CD8-positive, alpha-beta memory T cell (primary cell): ENCODE results near the gene NEK11. TPM values are rescaled to one million over a fixed set of nuclear protein-coding genes. Genes with fewer than 3 reads are reported as not detected.
"Not testable (repeated sequence)": the region's sequence is repeated elsewhere in the genome, so short reads cannot be mapped to it uniquely, and the experiment has no call there.

Experiments used
- CTCF ChIA-PET: fragments of 350-600 bp; sonication (Branson Sonifier 250); formaldehyde crosslinking; loops from one replicate; lab custom pipeline; 2021; ENCODE audit warnings: antibody characterized with exemption; lab: Charles Lee
- POLR2A ChIA-PET: fragments of 350-600 bp; sonication (Branson Sonifier 250); formaldehyde crosslinking; loops from one replicate; lab custom pipeline; 2021; ENCODE audit warnings: antibody characterized with exemption; lab: Charles Lee
- DNase-seq, 5 donors: peaks; one replicate each; pipeline versions ENCODE4 v3.0.0 to v3.0.0-alpha.2; 2020 to 2022; ENCODE audit warnings: mixed read lengths in 1 of 5
- H3K27ac ChIP-seq: one replicate; pipeline ENCODE4 v1.7.0; 2013; ENCODE audit warnings: low read depth, mild to moderate bottlenecking, low read length, moderate library complexity
- H3K27me3 ChIP-seq: 2 replicates; pipeline ENCODE4 v1.7.0; 2013; ENCODE audit warnings: low read length, mild to moderate bottlenecking; ENCODE audit not compliant: insufficient read depth, poor library complexity, severe bottlenecking
- H3K36me3 ChIP-seq: 2 replicates; pipeline ENCODE4 v1.7.0; 2013; ENCODE audit warnings: mild to moderate bottlenecking, low read length, moderate library complexity; ENCODE audit not compliant: insufficient read depth
- H3K4me1 ChIP-seq: 2 replicates; pipeline ENCODE4 v1.7.0; 2013; ENCODE audit warnings: mild to moderate bottlenecking, low read length, moderate library complexity; ENCODE audit not compliant: insufficient read depth
- H3K4me3 ChIP-seq: 2 replicates; pipeline ENCODE4 v1.7.0; 2013; ENCODE audit warnings: mild to moderate bottlenecking, low read length
- H3K9me3 ChIP-seq: 2 replicates; pipeline ENCODE4 v1.7.0; 2013; ENCODE audit warnings: mild to moderate bottlenecking, low read length
- H3K27ac Mint-ChIP-seq, 8 donors: one replicate each; pipeline ENCODE4 v1.8.0; 2020 to 2021; ENCODE audit warnings: mixed read lengths in 8 of 8, mild to moderate bottlenecking in 6 of 8, inconsistent platforms in 3 of 8, moderate library complexity in 3 of 8
- H3K27me3 Mint-ChIP-seq, 2 donors: one replicate each; pipeline ENCODE4 v1.8.0; 2020 to 2021; ENCODE audit warnings: mixed read lengths in 2 of 2, mild to moderate bottlenecking in 1 of 2, moderate library complexity in 1 of 2
- H3K36me3 Mint-ChIP-seq, 3 donors: one replicate each; pipeline ENCODE4 v1.8.0; 2020 to 2021; ENCODE audit warnings: mixed read lengths in 3 of 3, inconsistent platforms in 1 of 3, mild to moderate bottlenecking in 1 of 3
- H3K4me1 Mint-ChIP-seq, 3 donors: one replicate each; pipeline ENCODE4 v1.8.0; 2020 to 2021; ENCODE audit warnings: mixed read lengths in 3 of 3, inconsistent platforms in 1 of 3, mild to moderate bottlenecking in 1 of 3
- H3K4me3 Mint-ChIP-seq, 7 donors: one replicate each; pipeline ENCODE4 v1.8.0; 2020 to 2021; ENCODE audit warnings: mixed read lengths in 7 of 7, mild to moderate bottlenecking in 6 of 7, moderate library complexity in 4 of 7, inconsistent platforms in 2 of 7
- H3K9me3 Mint-ChIP-seq, 5 donors: one replicate each; pipeline ENCODE4 v1.8.0; 2020 to 2022; ENCODE audit warnings: mixed read lengths in 5 of 5, mild to moderate bottlenecking in 3 of 5, moderate library complexity in 2 of 5, inconsistent platforms in 1 of 5
- polyA plus RNA-seq: library from polyadenylated mRNA; unstranded; fragments of 300-500 nt; fragmentation: Illumina TruSeq; gene quantifications from one replicate; pipeline ENCODE4 v1.2.3, GENCODE V29; 2021
- total RNA-seq, 2 experiments: library from RNA; stranded (reverse); gene quantifications; one replicate each; pipeline ENCODE4 v1.2.3, GENCODE V29; 2021

The NEK11 gene
- total and polyA plus RNA-seq, 3 experiments from 2014 or later, result 1.4 to 2.8 (median 2.4) TPM

- H3K36me3 ChIP-seq, H3K4me3 ChIP-seq, DNase-seq, H3K27ac ChIP-seq, CTCF ChIA-PET, H3K9me3 ChIP-seq, H3K4me1 ChIP-seq, H3K27ac Mint-ChIP-seq, H3K36me3 Mint-ChIP-seq, POLR2A ChIA-PET: not testable (repeated sequence)
- peaks cover 12% of the 10 kb centered on the region for H3K27me3 ChIP-seq
- Mint-ChIP-seq H3K27me3 (peaks cover 40 to 75% of the 10 kb centered on the region in 2 donors), H3K9me3 (peaks cover 0 to 12% (median 4%) of the 10 kb centered on the region in 5 donors), H3K4me3 (peak overlapping the region in 3 of 7 donors; percentile 33 to 48 (median 34)), H3K4me1 (peaks cover 4 to 13% (median 5%) of the 10 kb centered on the region in 3 donors)
Observed at GRCh38 chr3:131361066-131361463, 334.4 kb downstream of the NEK11 start.

DNA sequence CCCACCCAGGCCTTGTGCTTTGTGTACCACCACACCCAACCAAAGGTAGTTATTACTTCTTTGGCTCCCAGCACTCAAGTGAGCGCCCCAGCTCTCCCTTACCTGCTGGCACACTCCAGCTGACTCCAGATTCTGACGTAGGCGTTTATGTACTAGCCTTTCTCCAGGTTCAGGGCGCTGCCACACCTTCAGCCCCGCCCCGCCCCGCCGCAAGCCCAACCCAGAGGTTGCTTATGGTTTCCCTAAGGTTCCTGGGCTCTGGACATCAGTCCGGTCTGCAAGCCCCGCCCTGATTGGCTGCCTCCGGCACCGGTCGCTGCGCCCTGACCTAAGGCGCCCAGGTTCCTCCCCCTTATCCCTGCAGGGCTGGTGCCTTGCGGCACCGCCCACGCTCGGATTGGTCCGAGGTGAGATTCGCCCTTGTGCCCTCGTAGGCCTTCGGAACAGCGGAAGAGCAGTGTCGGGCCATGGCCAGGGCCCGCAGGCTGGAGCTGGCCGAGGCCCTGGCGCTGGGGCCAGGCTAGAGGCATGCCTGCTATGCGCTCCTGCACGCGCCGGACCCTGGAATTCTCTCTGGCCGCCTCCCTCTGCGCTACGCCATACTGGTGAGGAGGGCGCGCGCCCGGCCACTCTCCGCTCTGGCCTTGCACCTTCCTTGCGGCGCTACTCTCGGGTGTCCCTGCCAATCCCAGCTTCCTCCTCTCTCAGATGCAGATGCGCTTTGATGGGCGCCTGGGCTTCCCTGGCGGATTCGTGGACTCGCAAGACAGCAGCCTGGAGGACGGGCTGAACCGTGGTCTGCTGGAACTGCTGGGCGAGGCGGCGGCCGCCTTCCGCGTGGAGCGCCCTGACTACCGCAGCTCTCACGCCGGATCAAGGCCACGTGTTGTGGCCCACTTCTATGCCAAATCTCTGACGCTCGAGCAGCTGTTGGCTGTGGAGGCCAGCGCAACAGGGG is 335.1 kb downstream of the NEK11 start:
- no peak overlapping the region for H3K4me3 ChIP-seq
- H3K36me3 Mint-ChIP-seq, result peaks cover 0 to 1% (median 0%) of the 10 kb centered on the region in 3 donors
- peaks cover 0 to 12% (median 4%) of the 10 kb centered on the region in 5 donors for H3K9me3 Mint-ChIP-seq
- peaks cover 12% of the 10 kb centered on the region for H3K27me3 ChIP-seq
- peak overlapping the region in 5 of 7 donors; percentile 34 to 71 (median 52) for H3K4me3 Mint-ChIP-seq
- H3K27ac ChIP-seq, result no peak overlapping the region
- no peaks in the 10 kb centered on the region for H3K36me3 ChIP-seq
- no peak for DNase-seq
- peaks cover 40 to 71% of the 10 kb centered on the region in 2 donors for H3K27me3 Mint-ChIP-seq
- peaks cover 4 to 13% (median 5%) of the 10 kb centered on the region in 3 donors for H3K4me1 Mint-ChIP-seq
- H3K4me1 ChIP-seq, result no peaks in the 10 kb centered on the region
- H3K27ac Mint-ChIP-seq, result no peak overlapping the region
- ChIA-PET POLR2A (no interaction called here), CTCF (no interaction called here)
- H3K9me3 ChIP-seq, result no peaks in the 10 kb centered on the region

- Mint-ChIP-seq H3K36me3 (peaks cover 0 to 1% (median 0%) of the 10 kb centered on the region in 3 donors), H3K4me1 (peaks cover 4 to 13% (median 5%) of the 10 kb centered on the region in 3 donors), H3K9me3 (peaks cover 3 to 12% (median 4%) of the 10 kb centered on the region in 5 donors), H3K27me3 (peaks cover 40 to 70% of the 10 kb centered on the region in 2 donors), H3K4me3 (peak overlapping the region in 1 of 7 donors; percentile 32), H3K27ac (no peak overlapping the region)
- H3K4me1 ChIP-seq, result no peaks in the 10 kb centered on the region
- H3K9me3 ChIP-seq, result no peaks in the 10 kb centered on the region
- H3K4me3 ChIP-seq, result no peak overlapping the region
- POLR2A ChIA-PET, result no interaction called here
- no peak overlapping the region for H3K27ac ChIP-seq
- no peak for DNase-seq
- peaks cover 12% of the 10 kb centered on the region for H3K27me3 ChIP-seq
- no peaks in the 10 kb centered on the region for H3K36me3 ChIP-seq
- CTCF ChIA-PET, result no interaction called here
Observed at GRCh38 chr3:131363275-131363674, 336.6 kb downstream of the NEK11 start.

- Mint-ChIP-seq H3K36me3 (peaks cover 0 to 15% (median 6%) of the 10 kb centered on the region in 3 donors), H3K4me1 (peaks cover 0 to 2% (median 0%) of the 10 kb centered on the region in 3 donors), H3K9me3 (peaks cover 0 to 4% (median 0%) of the 10 kb centered on the region in 5 donors), H3K27me3 (peaks cover 0 to 6% of the 10 kb centered on the region in 2 donors), H3K27ac (peak overlapping the region in 1 of 8 donors; percentile 17), H3K4me3 (no peak overlapping the region)
- H3K4me3 ChIP-seq, result no peak overlapping the region
- H3K4me1 ChIP-seq, result no peaks in the 10 kb centered on the region
- ChIA-PET CTCF (interaction anchor here (0.8 kb wide), 1 partner anchor 76 kb away, joined by 3 read pairs; no protein-coding TSS in a partner anchor), POLR2A (no interaction called here)
- DNase-seq, result no peak
- no peak overlapping the region for H3K27ac ChIP-seq
- H3K36me3 ChIP-seq, result no peaks in the 10 kb centered on the region
- H3K27me3 ChIP-seq, result no peaks in the 10 kb centered on the region
- H3K9me3 ChIP-seq, result no peaks in the 10 kb centered on the region
Observed at GRCh38 chr3:131370935-131371687, 344.4 kb downstream of the NEK11 start.

GRCh38 chr3:131371688-131372066 is 345.0 kb downstream of the NEK11 start:
- no peak for DNase-seq
- peaks cover 0 to 15% (median 6%) of the 10 kb centered on the region in 3 donors for H3K36me3 Mint-ChIP-seq
- peaks cover 0 to 4% (median 0%) of the 10 kb centered on the region in 5 donors for H3K9me3 Mint-ChIP-seq
- no peaks in the 10 kb centered on the region for H3K36me3 ChIP-seq
- peaks cover 0 to 6% of the 10 kb centered on the region in 2 donors for H3K27me3 Mint-ChIP-seq
- no peak overlapping the region for H3K4me3 Mint-ChIP-seq
- no peak overlapping the region for H3K27ac ChIP-seq
- no peaks in the 10 kb centered on the region for H3K4me1 ChIP-seq
- H3K9me3 ChIP-seq, result no peaks in the 10 kb centered on the region
- peak overlapping the region in 1 of 8 donors; percentile 17 for H3K27ac Mint-ChIP-seq
- H3K4me3 ChIP-seq, result no peak overlapping the region
- no peaks in the 10 kb centered on the region for H3K27me3 ChIP-seq
- ChIA-PET CTCF (no interaction called here), POLR2A (no interaction called here)
- H3K4me1 Mint-ChIP-seq, result peaks cover 0 to 2% (median under 1%) of the 10 kb centered on the region in 3 donors

DNA sequence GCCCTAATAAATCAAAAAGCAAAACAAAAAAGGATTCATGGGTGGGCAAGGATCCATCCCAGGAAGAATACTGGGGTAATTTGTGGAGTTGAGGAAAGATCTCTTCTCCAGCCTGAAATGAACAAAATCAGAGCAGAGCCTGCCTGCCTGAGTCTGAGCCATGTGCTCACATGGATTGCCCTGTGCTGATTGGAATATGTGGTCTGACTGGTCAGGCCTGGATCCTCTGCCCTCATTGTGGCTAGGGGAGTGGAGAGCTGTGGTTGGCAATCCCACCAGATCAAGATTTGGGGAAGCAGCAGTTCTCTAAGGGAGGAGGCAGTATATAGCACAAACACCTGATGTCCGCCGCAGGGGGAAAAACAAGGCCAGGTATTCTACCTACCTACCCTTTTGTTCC is 348.1 kb downstream of the NEK11 start:
- H3K27me3 Mint-ChIP-seq, result no peaks in the 10 kb centered on the region
- H3K36me3 Mint-ChIP-seq, result peaks cover 0 to 19% (median 6%) of the 10 kb centered on the region in 3 donors
- Histone ChIP-seq H3K4me1 (no peaks in the 10 kb centered on the region), H3K9me3 (no peaks in the 10 kb centered on the region), H3K36me3 (no peaks in the 10 kb centered on the region), H3K27ac (no peak overlapping the region), H3K27me3 (no peaks in the 10 kb centered on the region), H3K4me3 (no peak overlapping the region)
- ChIA-PET CTCF (no interaction called here), POLR2A (no interaction called here)
- peaks cover 5 to 8% (median 7%) of the 10 kb centered on the region in 3 donors for H3K4me1 Mint-ChIP-seq
- no peaks in the 10 kb centered on the region for H3K9me3 Mint-ChIP-seq
- no peak for DNase-seq
- no peak overlapping the region for H3K4me3 Mint-ChIP-seq
- H3K27ac Mint-ChIP-seq, result no peak overlapping the region

DNA sequence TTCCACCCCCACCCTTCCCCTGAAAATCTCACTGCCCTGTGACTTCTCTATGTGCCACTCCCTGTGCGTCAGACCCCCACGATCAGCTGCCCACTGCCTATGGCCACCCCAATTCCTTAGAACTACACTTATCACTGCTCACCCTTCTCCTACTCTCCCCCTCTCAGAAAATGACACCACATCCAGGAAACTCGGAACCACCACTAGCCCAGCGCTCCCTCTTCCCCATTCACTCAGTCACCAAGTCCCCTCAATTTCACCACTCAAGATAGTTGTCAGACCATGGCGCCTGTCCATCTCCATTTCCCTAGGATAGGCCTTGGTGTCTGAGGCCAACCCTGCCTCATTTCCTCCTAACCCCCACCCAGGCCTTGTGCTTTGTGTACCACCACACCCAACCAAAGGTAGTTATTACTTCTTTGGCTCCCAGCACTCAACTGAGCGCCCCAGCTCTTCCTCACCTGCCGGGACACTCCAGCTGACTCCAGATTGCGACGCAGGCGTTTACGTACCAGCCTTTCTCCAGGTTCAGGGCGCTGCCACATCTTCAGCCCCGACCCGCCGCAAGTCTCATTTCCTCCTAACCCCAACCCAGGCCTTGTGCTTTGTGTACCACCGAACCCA is 354.3 kb downstream of the NEK11 start:
- peak overlapping the region; percentile 93 to 97 (median 96) for H3K4me3 Mint-ChIP-seq
- Histone ChIP-seq H3K4me1 (peaks cover 14% of the 10 kb centered on the region), H3K4me3 (peak overlapping the region; percentile 85), H3K27ac (peak overlapping the region; percentile 27)
- ChIA-PET POLR2A (interaction anchor here (0.9 to 1.7 kb wide), 3 partner anchors 123 to 354 kb away, joined by 3 to 5 read pairs (median 3); partner anchors contain the start of genes ASTE1 and NEK11), CTCF (interaction anchor here (1.4 kb wide), 1 partner anchor 487 kb away, joined by 6 read pairs; the partner anchor contains the start of gene ATP2C1)
- H3K9me3 Mint-ChIP-seq, H3K36me3 ChIP-seq, H3K27me3 ChIP-seq, H3K9me3 ChIP-seq, H3K27me3 Mint-ChIP-seq, DNase-seq: not testable (repeated sequence)
- peak overlapping the region; percentile 76 to 97 (median 92) for H3K27ac Mint-ChIP-seq
- H3K4me1 Mint-ChIP-seq, result peaks cover 23 to 32% (median 31%) of the 10 kb centered on the region in 3 donors
- peaks cover 0 to 20% (median 2%) of the 10 kb centered on the region in 3 donors for H3K36me3 Mint-ChIP-seq
